GM21737 (cell line): ENCODE measurements around the gene SNAP25.

Experiments
- ATAC-seq: cut with Tn5 transposase; IDR thresholded peaks from one replicate; pipeline ENCODE4 v1.9.1; 2021; ENCODE audit warnings: mild to moderate bottlenecking, moderate library complexity; ENCODE audit not compliant: unreplicated experiment

The SNAP25 gene

GRCh38 chr20:10218536-10219451 lies at the start of gene SNAP25:
TSS of gene SNAP25 (plus strand) at chr20:10218830. CDS start at chr20:10275492, 56,662 bp downstream.
- ATAC-seq: no peak

- ATAC-seq: no peak
Measured at GRCh38 chr20:10169752-10170151, 48.9 kb upstream of the SNAP25 start.

GRCh38 chr20:10170261-10170660 lies 48.4 kb upstream of the SNAP25 start:
- ATAC-seq: no peak

GRCh38 chr20:10171864-10172751 lies 46.5 kb upstream of the SNAP25 start:
- ATAC-seq: no peak

GRCh38 chr20:10172998-10173655 lies 45.5 kb upstream of the SNAP25 start:
- ATAC-seq: no peak

GRCh38 chr20:10174400-10174799 lies 44.2 kb upstream of the SNAP25 start:
- ATAC-seq: no peak

- no peak for ATAC-seq
Measured at GRCh38 chr20:10177326-10177725, 41.3 kb upstream of the SNAP25 start.

GRCh38 chr20:10178091-10178490 lies 40.5 kb upstream of the SNAP25 start:
- no peak for ATAC-seq

GRCh38 chr20:10178727-10179313 lies 39.8 kb upstream of the SNAP25 start:
- no peak for ATAC-seq

- no peak for ATAC-seq
Measured at GRCh38 chr20:10179574-10180298, 38.9 kb upstream of the SNAP25 start.

- no peak for ATAC-seq
Measured at GRCh38 chr20:10180651-10181235, 37.9 kb upstream of the SNAP25 start.

GRCh38 chr20:10185741-10186558 lies 32.7 kb upstream of the SNAP25 start:
- no peak for ATAC-seq

- ATAC-seq: no peak
Measured at GRCh38 chr20:10190456-10190855, 28.2 kb upstream of the SNAP25 start.

- no peak for ATAC-seq
Measured at GRCh38 chr20:10192171-10192570, 26.5 kb upstream of the SNAP25 start.

- ATAC-seq: no peak
Measured at GRCh38 chr20:10194166-10194565, 24.5 kb upstream of the SNAP25 start.

GRCh38 chr20:10200330-10200729 lies 18.3 kb upstream of the SNAP25 start:
- ATAC-seq: no peak

- ATAC-seq: no peak
Measured at GRCh38 chr20:10201321-10201870, 17.2 kb upstream of the SNAP25 start.

- no peak for ATAC-seq
Measured at GRCh38 chr20:10209091-10209490, 9.5 kb upstream of the SNAP25 start.

GRCh38 chr20:10213526-10213925 lies 5.1 kb upstream of the SNAP25 start:
- no peak for ATAC-seq
